Mucosa of rectum (tissue), 2 donors: ENCODE results near the gene RRBP1.

Experiments used
- H3K27ac ChIP-seq, 2 donors: one replicate each; pipeline ENCODE4 v1.7.0; 2013; ENCODE audit warnings: inconsistent platforms in 2 of 2, low read depth in 2 of 2, low read length in 2 of 2
- H3K27me3 ChIP-seq, 2 donors: one replicate each; pipeline ENCODE4 v1.7.0; 2013; ENCODE audit warnings: low read length in 2 of 2; ENCODE audit not compliant: control insufficient read depth in 2 of 2, insufficient read depth in 2 of 2
- H3K36me3 ChIP-seq, 2 donors: one replicate each; pipeline ENCODE4 v1.7.0; 2013; ENCODE audit warnings: low read length in 2 of 2; ENCODE audit not compliant: control insufficient read depth in 2 of 2, insufficient read depth in 2 of 2
- H3K4me1 ChIP-seq, 2 donors: one replicate each; pipeline ENCODE4 v1.7.0; 2013; ENCODE audit warnings: low read length in 2 of 2, mild to moderate bottlenecking in 1 of 2; ENCODE audit not compliant: control insufficient read depth in 2 of 2, insufficient read depth in 2 of 2
- H3K4me3 ChIP-seq, 2 donors: one replicate each; pipeline ENCODE4 v1.7.0; 2013; ENCODE audit warnings: low read length in 2 of 2
- H3K9ac ChIP-seq, 2 donors: one replicate each; pipeline ENCODE4 v1.7.0; 2013; ENCODE audit warnings: low read length in 2 of 2, low read depth in 1 of 2, mild to moderate bottlenecking in 1 of 2
- H3K9me3 ChIP-seq, 2 donors: one replicate each; pipeline ENCODE4 v1.7.0; 2013; ENCODE audit warnings: low read length in 2 of 2; ENCODE audit not compliant: control insufficient read depth in 2 of 2
- donor health status: healthy.
- donor health status: Normal muscosa, but diverticular disease.

RRBP1 gene

GRCh38 chr20:17622851-17623508 lies 59.1 kb downstream of the RRBP1 start:
- peaks cover 93 to 94% of the 10 kb centered on the region in 2 donors for H3K36me3 ChIP-seq
- no peaks in the 10 kb centered on the region for H3K27me3 ChIP-seq
- no peak overlapping the region for H3K4me3 ChIP-seq
- H3K4me1 ChIP-seq: peaks cover 7 to 14% of the 10 kb centered on the region in 2 donors
- H3K9ac ChIP-seq: no peak overlapping the region
- H3K9me3 ChIP-seq: no peaks in the 10 kb centered on the region
- H3K27ac ChIP-seq: no peak overlapping the region

GRCh38 chr20:17622086-17622850 lies 59.8 kb downstream of the RRBP1 start:
- peaks cover 3 to 12% of the 10 kb centered on the region in 2 donors for H3K4me1 ChIP-seq
- no peak overlapping the region for H3K9ac ChIP-seq
- H3K36me3 ChIP-seq: peaks cover 91 to 96% of the 10 kb centered on the region in 2 donors
- H3K27ac ChIP-seq: no peak overlapping the region
- no peaks in the 10 kb centered on the region for H3K27me3 ChIP-seq
- H3K9me3 ChIP-seq: no peaks in the 10 kb centered on the region
- H3K4me3 ChIP-seq: no peak overlapping the region

GRCh38 chr20:17621229-17621968 lies 60.6 kb downstream of the RRBP1 start:
- Histone ChIP-seq H3K27me3 (no peaks in the 10 kb centered on the region), H3K4me1 (peaks cover 2 to 7% of the 10 kb centered on the region in 2 donors), H3K9me3 (no peaks in the 10 kb centered on the region), H3K36me3 (peaks cover 89 to 96% of the 10 kb centered on the region in 2 donors), H3K4me3 (no peak overlapping the region), H3K27ac (no peak overlapping the region), H3K9ac (no peak overlapping the region)

GRCh38 chr20:17620371-17621228 lies 61.4 kb downstream of the RRBP1 start:
- H3K27me3 ChIP-seq: no peaks in the 10 kb centered on the region
- H3K27ac ChIP-seq: no peak overlapping the region
- no peak overlapping the region for H3K4me3 ChIP-seq
- H3K4me1 ChIP-seq: peaks cover 6 to 13% of the 10 kb centered on the region in 2 donors
- H3K9ac ChIP-seq: no peak overlapping the region
- peaks cover 91 to 97% of the 10 kb centered on the region in 2 donors for H3K36me3 ChIP-seq
- H3K9me3 ChIP-seq: no peaks in the 10 kb centered on the region

- Histone ChIP-seq H3K4me3 (no peak overlapping the region), H3K27ac (no peak overlapping the region), H3K4me1 (peaks cover 12 to 24% of the 10 kb centered on the region in 2 donors), H3K27me3 (no peaks in the 10 kb centered on the region), H3K36me3 (peaks cover 87 to 93% of the 10 kb centered on the region in 2 donors), H3K9ac (no peak overlapping the region), H3K9me3 (no peaks in the 10 kb centered on the region)
These were observed 62.5 kb downstream of the RRBP1 start for GRCh38 chr20:17619351-17620093.

- no peak overlapping the region for H3K4me3 ChIP-seq
- H3K4me1 ChIP-seq: peaks cover 16 to 28% of the 10 kb centered on the region in 2 donors
- no peaks in the 10 kb centered on the region for H3K9me3 ChIP-seq
- peaks cover 83 to 86% of the 10 kb centered on the region in 2 donors for H3K36me3 ChIP-seq
- no peak overlapping the region for H3K9ac ChIP-seq
- no peak overlapping the region for H3K27ac ChIP-seq
- H3K27me3 ChIP-seq: no peaks in the 10 kb centered on the region
These were observed 63.4 kb downstream of the RRBP1 start for GRCh38 chr20:17618673-17619013.

GRCh38 chr20:17617868-17618672 lies 64.0 kb downstream of the RRBP1 start:
- Histone ChIP-seq H3K27ac (no peak overlapping the region), H3K4me3 (no peak overlapping the region), H3K36me3 (peaks cover 81% of the 10 kb centered on the region in 2 donors), H3K9me3 (no peaks in the 10 kb centered on the region), H3K4me1 (peaks cover 17 to 32% of the 10 kb centered on the region in 2 donors), H3K9ac (no peak overlapping the region), H3K27me3 (no peaks in the 10 kb centered on the region)

- peaks cover 23 to 37% of the 10 kb centered on the region in 2 donors for H3K4me1 ChIP-seq
- no peaks in the 10 kb centered on the region for H3K27me3 ChIP-seq
- peaks cover 75 to 79% of the 10 kb centered on the region in 2 donors for H3K36me3 ChIP-seq
These were observed 64.7 kb downstream of the RRBP1 start for GRCh38 chr20:17617212-17617867.

More at GRCh38 chr20:17617212-17617867, 64.7 kb downstream of the RRBP1 start:
- Histone ChIP-seq H3K27ac (no peak overlapping the region), H3K9ac (no peak overlapping the region), H3K9me3 (no peaks in the 10 kb centered on the region), H3K4me3 (no peak overlapping the region)
